ENCODE data around the gene MMP21.

DNA sequence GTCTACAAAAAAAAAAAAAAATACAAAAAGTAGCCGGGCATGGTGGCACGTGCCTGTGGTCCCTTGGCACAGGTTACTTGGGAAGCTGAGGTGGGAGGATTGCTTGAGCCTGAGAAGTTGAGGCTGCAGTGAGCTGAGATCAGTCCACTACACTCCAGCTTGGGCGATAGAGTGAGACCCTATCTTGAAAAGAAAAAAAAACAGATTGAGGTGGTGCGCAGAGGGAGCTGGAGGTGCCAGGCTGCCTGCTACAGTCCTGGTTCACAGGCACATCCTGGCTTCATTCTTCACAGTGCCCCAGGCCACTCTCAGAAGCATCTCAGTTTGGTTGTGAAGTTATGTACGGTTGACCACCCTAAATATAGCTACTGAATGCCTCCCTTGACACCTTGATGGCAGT, 4.8 kb downstream of the MMP21 start:
- TF ChIP-seq CTCF (IDR thresholded peaks at IDR 0.05) (no peak), POLR2AphosphoS5 (IDR thresholded peaks at IDR 0.05) (no peak), POLR2A (IDR thresholded peaks at IDR 0.05) (no peak)
